ENCODE results near the gene POMGNT1.

The POMGNT1 gene

DNA sequence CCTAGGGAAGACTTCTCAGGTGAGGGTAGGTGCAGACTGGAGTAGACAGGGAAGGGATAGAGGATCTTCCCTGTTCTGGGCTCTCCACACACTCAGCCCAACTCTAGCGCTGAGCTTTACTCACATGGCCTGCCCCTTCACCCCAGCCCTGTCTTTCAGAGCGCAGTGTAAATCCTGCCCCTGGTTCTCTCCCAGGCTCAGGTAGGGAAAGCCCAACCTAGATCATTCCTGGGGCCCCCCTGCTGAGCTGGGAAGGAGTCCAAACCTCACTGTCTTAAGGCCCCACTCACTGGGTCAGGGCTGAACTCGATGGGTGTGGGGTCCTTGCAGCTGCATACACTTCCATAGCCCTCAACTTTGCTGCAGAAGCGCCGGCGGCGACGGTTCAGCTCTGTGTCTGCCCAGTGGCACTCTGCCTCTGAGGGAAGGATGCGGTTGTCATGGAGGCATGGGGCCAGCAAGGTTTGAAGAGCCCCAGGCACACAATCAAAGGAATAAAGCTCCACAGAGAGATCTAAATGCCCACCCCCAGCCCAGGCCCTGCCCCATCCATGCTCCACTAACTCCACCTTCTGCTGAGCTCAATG, 4.2 kb downstream of the POMGNT1 start:
- no peaks in the 10 kb centered on the region for H4K20me1 ChIP-seq (ENCODE audit: insufficient read depth, low read length)
- no peak for TF ChIP-seq CTCF (IDR thresholded peaks at IDR 0.05; ENCODE audit: low read depth, low read length)
- TF ChIP-seq EZH2phosphoT487 (IDR thresholded peaks at IDR 0.05; ENCODE audit: low read depth), result no peak
- H3K9me3 ChIP-seq (ENCODE audit: insufficient read depth, low read length), result no peaks in the 10 kb centered on the region
- H3K4me1 ChIP-seq (ENCODE audit: low read length), result peaks cover 8% of the 10 kb centered on the region
- no peak overlapping the region for H3K9ac ChIP-seq (ENCODE audit: low read length)
- H3K27ac ChIP-seq (ENCODE audit: low read length), result no peak overlapping the region
- no peak overlapping the region for H2AFZ ChIP-seq (ENCODE audit: low read depth, low read length)
- H3K36me3 ChIP-seq (replicated peaks; ENCODE audit: low read depth, low read length), result no peaks in the 10 kb centered on the region
- H3K27me3 ChIP-seq (ENCODE audit: low read depth, low read length), result no peaks in the 10 kb centered on the region
- no peak overlapping the region for H3K4me2 ChIP-seq (ENCODE audit: low read length)
- no peak overlapping the region for H3K4me3 ChIP-seq (ENCODE audit: low read length)
- 0 out of 2 replicates have a peak, but pooled peaks cover 2% of the 10 kb centered on the region for H3K79me2 ChIP-seq (ENCODE audit: low read length)

GRCh38 chr1:46193285-46193684, 4.9 kb downstream of the POMGNT1 start:
- Histone ChIP-seq H3K4me2 (ENCODE audit: low read length) (no peak overlapping the region), H3K27me3 (ENCODE audit: low read depth, low read length) (no peaks in the 10 kb centered on the region), H3K36me3 (replicated peaks; ENCODE audit: low read depth, low read length) (no peaks in the 10 kb centered on the region), H3K79me2 (ENCODE audit: low read length) (0 out of 2 replicates have a peak, but pooled peaks cover 2% of the 10 kb centered on the region), H3K9me3 (ENCODE audit: insufficient read depth, low read length) (no peaks in the 10 kb centered on the region), H2AFZ (ENCODE audit: low read depth, low read length) (no peak overlapping the region), H3K4me1 (ENCODE audit: low read length) (peaks cover 7% of the 10 kb centered on the region), H3K9ac (ENCODE audit: low read length) (no peak overlapping the region), H4K20me1 (ENCODE audit: insufficient read depth, low read length) (no peaks in the 10 kb centered on the region), H3K27ac (ENCODE audit: low read length) (no peak overlapping the region), H3K4me3 (ENCODE audit: low read length) (no peak overlapping the region)
- TF ChIP-seq CTCF (IDR thresholded peaks at IDR 0.05; ENCODE audit: low read depth, low read length) (no peak), EZH2phosphoT487 (IDR thresholded peaks at IDR 0.05; ENCODE audit: low read depth) (no peak)

GRCh38 chr1:46192171-46192570, 6.1 kb downstream of the POMGNT1 start:
- Histone ChIP-seq H2AFZ (ENCODE audit: low read depth, low read length) (no peak overlapping the region), H3K9me3 (ENCODE audit: insufficient read depth, low read length) (no peaks in the 10 kb centered on the region), H3K9ac (ENCODE audit: low read length) (no peak overlapping the region), H3K4me2 (ENCODE audit: low read length) (no peak overlapping the region), H3K27me3 (ENCODE audit: low read depth, low read length) (no peaks in the 10 kb centered on the region), H3K36me3 (replicated peaks; ENCODE audit: low read depth, low read length) (no peaks in the 10 kb centered on the region), H3K4me1 (ENCODE audit: low read length) (0 out of 2 replicates have a peak, but pooled peaks cover under 1% of the 10 kb centered on the region), H3K79me2 (ENCODE audit: low read length) (0 out of 2 replicates have a peak, but pooled peaks cover 1% of the 10 kb centered on the region), H3K27ac (ENCODE audit: low read length) (no peak overlapping the region), H4K20me1 (ENCODE audit: insufficient read depth, low read length) (no peaks in the 10 kb centered on the region), H3K4me3 (ENCODE audit: low read length) (no peak overlapping the region)
- TF ChIP-seq CTCF (IDR thresholded peaks at IDR 0.05; ENCODE audit: low read depth, low read length) (no peak), EZH2phosphoT487 (IDR thresholded peaks at IDR 0.05; ENCODE audit: low read depth) (no peak)

GRCh38 chr1:46191033-46191701, 7.1 kb downstream of the POMGNT1 start:
- Histone ChIP-seq H3K27ac (ENCODE audit: low read length) (no peak overlapping the region), H3K9ac (ENCODE audit: low read length) (no peak overlapping the region), H3K79me2 (ENCODE audit: low read length) (no peaks in the 10 kb centered on the region), H3K4me3 (ENCODE audit: low read length) (no peak overlapping the region), H3K4me1 (ENCODE audit: low read length) (no peaks in the 10 kb centered on the region), H2AFZ (ENCODE audit: low read depth, low read length) (no peak overlapping the region), H3K27me3 (ENCODE audit: low read depth, low read length) (no peaks in the 10 kb centered on the region), H4K20me1 (ENCODE audit: insufficient read depth, low read length) (no peaks in the 10 kb centered on the region), H3K4me2 (ENCODE audit: low read length) (no peak overlapping the region), H3K9me3 (ENCODE audit: insufficient read depth, low read length) (no peaks in the 10 kb centered on the region), H3K36me3 (replicated peaks; ENCODE audit: low read depth, low read length) (no peaks in the 10 kb centered on the region)
- TF ChIP-seq EZH2phosphoT487 (IDR thresholded peaks at IDR 0.05; ENCODE audit: low read depth) (no peak), CTCF (IDR thresholded peaks at IDR 0.05; ENCODE audit: low read depth, low read length) (no peak)
